Activated CD4-positive, alpha-beta T cell treated with anti-CD3 and anti-CD28 coated beads, Interleukin-2, amount 10 ng/mL, durations not matched to agents 7 days and 5 days (primary cell): ENCODE measurements around the gene NFATC2. TPM values are rescaled to one million over a fixed set of nuclear protein-coding genes. Genes with fewer than 3 reads are reported as not detected.

Source experiments
- CTCF ChIA-PET: fragments of 350-600 bp; sonication (Branson Sonifier 250); formaldehyde crosslinking; loops from one replicate; lab custom pipeline; 2021; ENCODE audit warnings: antibody characterized with exemption; lab: Charles Lee
- POLR2A ChIA-PET: fragments of 350-600 bp; sonication (Branson Sonifier 250); formaldehyde crosslinking; loops from one replicate; lab custom pipeline; 2021; ENCODE audit warnings: antibody characterized with exemption; lab: Charles Lee
- DNase-seq: peaks from one replicate; pipeline ENCODE4 v3.0.0-alpha.2; 2020
- H3K27ac Mint-ChIP-seq: one replicate; pipeline ENCODE4 v1.8.0; 2021; ENCODE audit warnings: mild to moderate bottlenecking, moderate library complexity, mixed read lengths
- H3K27me3 Mint-ChIP-seq: one replicate; pipeline ENCODE4 v1.8.0; 2021; ENCODE audit warnings: mixed read lengths
- H3K36me3 Mint-ChIP-seq: one replicate; pipeline ENCODE4 v1.8.0; 2021; ENCODE audit warnings: low read depth, mixed read lengths
- H3K4me1 Mint-ChIP-seq: one replicate; pipeline ENCODE4 v1.8.0; 2021; ENCODE audit warnings: mixed read lengths
- H3K4me3 Mint-ChIP-seq: one replicate; pipeline ENCODE4 v1.8.0; 2021; ENCODE audit warnings: mild to moderate bottlenecking, moderate library complexity, mixed read lengths
- H3K9me3 Mint-ChIP-seq: one replicate; pipeline ENCODE4 v1.8.0; 2021; ENCODE audit warnings: mixed read lengths
- total RNA-seq, 2 experiments: library from RNA; stranded (reverse); gene quantifications; one replicate each; pipeline ENCODE4 v1.2.3, GENCODE V29; 2021

NFATC2 gene
- total RNA-seq, 2 experiments from 2014 or later, result 62.0 to 68.8 TPM

GRCh38 chr20:51400051-51400926, 142.2 kb downstream of the NFATC2 start:
- Mint-ChIP-seq H3K27me3 (no peaks in the 10 kb centered on the region), H3K4me1 (peaks cover 79% of the 10 kb centered on the region), H3K4me3 (peak overlapping the region; percentile 63), H3K27ac (peak overlapping the region; percentile 98), H3K9me3 (no peaks in the 10 kb centered on the region), H3K36me3 (peaks cover 81% of the 10 kb centered on the region)
- DNase-seq, result peak; percentile 85
- POLR2A ChIA-PET, result no interaction called here
- CTCF ChIA-PET, result interaction anchor here (0.8 to 1.6 kb wide), 4 partner anchors 10 to 18 kb away, joined by 3 to 5 read pairs (median 4); no protein-coding TSS in a partner anchor

GRCh38 chr20:51399006-51399890, 143.3 kb downstream of the NFATC2 start:
- H3K36me3 Mint-ChIP-seq, result peaks cover 78% of the 10 kb centered on the region
- POLR2A ChIA-PET, result no interaction called here
- CTCF ChIA-PET, result interaction anchor here (0.8 to 1.6 kb wide), 6 partner anchors 9 to 165 kb away, joined by 3 to 5 read pairs (median 4); partner anchors contain the start of gene NFATC2

GRCh38 chr20:51398552-51398951, 144.0 kb downstream of the NFATC2 start:
- CTCF ChIA-PET, result interaction anchor here (0.8 to 1.3 kb wide), 3 partner anchors 9 to 166 kb away, joined by 3 to 4 read pairs (median 3); partner anchors contain the start of gene NFATC2
- H3K36me3 Mint-ChIP-seq, result peaks cover 75% of the 10 kb centered on the region
- no peak overlapping the region for H3K4me3 Mint-ChIP-seq
- no peaks in the 10 kb centered on the region for H3K9me3 Mint-ChIP-seq
- DNase-seq, result no peak
- POLR2A ChIA-PET, result no interaction called here
- peaks cover 65% of the 10 kb centered on the region for H3K4me1 Mint-ChIP-seq
- H3K27ac Mint-ChIP-seq, result peak overlapping the region; percentile 98
- H3K27me3 Mint-ChIP-seq, result no peaks in the 10 kb centered on the region

More at GRCh38 chr20:51399006-51399890, 143.3 kb downstream of the NFATC2 start:
- Mint-ChIP-seq H3K27ac (peak overlapping the region; percentile 98), H3K9me3 (no peaks in the 10 kb centered on the region), H3K4me1 (peaks cover 72% of the 10 kb centered on the region), H3K4me3 (no peak overlapping the region), H3K27me3 (no peaks in the 10 kb centered on the region)
- no peak for DNase-seq

- Mint-ChIP-seq H3K9me3 (no peaks in the 10 kb centered on the region), H3K4me1 (peaks cover 61% of the 10 kb centered on the region), H3K27ac (no peak overlapping the region), H3K27me3 (no peaks in the 10 kb centered on the region), H3K36me3 (peaks cover 72% of the 10 kb centered on the region), H3K4me3 (no peak overlapping the region)
- no peak for DNase-seq
- CTCF ChIA-PET, result interaction anchor here (0.8 to 1.3 kb wide), 2 partner anchors 9 to 198 kb away, joined by 3 to 4 read pairs; no protein-coding TSS in a partner anchor
- POLR2A ChIA-PET, result no interaction called here
These were observed 144.4 kb downstream of the NFATC2 start for GRCh38 chr20:51398083-51398482.

GRCh38 chr20:51397137-51397536, 145.4 kb downstream of the NFATC2 start:
- CTCF ChIA-PET, result interaction anchor here (0.8 kb wide), 1 partner anchor 199 kb away, joined by 3 read pairs; no protein-coding TSS in a partner anchor
- no peaks in the 10 kb centered on the region for H3K27me3 Mint-ChIP-seq
- no peak overlapping the region for H3K27ac Mint-ChIP-seq
- H3K4me3 Mint-ChIP-seq, result no peak overlapping the region
- peaks cover 73% of the 10 kb centered on the region for H3K36me3 Mint-ChIP-seq
- POLR2A ChIA-PET, result no interaction called here
- no peaks in the 10 kb centered on the region for H3K9me3 Mint-ChIP-seq
- DNase-seq, result no peak
- H3K4me1 Mint-ChIP-seq, result peaks cover 51% of the 10 kb centered on the region

GRCh38 chr20:51396365-51396909, 146.1 kb downstream of the NFATC2 start:
- CTCF ChIA-PET, result interaction anchor here (0.7 to 1.3 kb wide), 2 partner anchors 10 to 147 kb away, joined by 3 to 6 read pairs; no protein-coding TSS in a partner anchor
- Mint-ChIP-seq H3K27ac (peak overlapping the region; percentile 9), H3K4me1 (peaks cover 44% of the 10 kb centered on the region), H3K36me3 (peaks cover 71% of the 10 kb centered on the region), H3K27me3 (no peaks in the 10 kb centered on the region), H3K4me3 (no peak overlapping the region), H3K9me3 (no peaks in the 10 kb centered on the region)
- POLR2A ChIA-PET, result no interaction called here
- DNase-seq, result no peak

GRCh38 chr20:51394706-51395105, 147.8 kb downstream of the NFATC2 start:
- H3K4me1 Mint-ChIP-seq, result peaks cover 43% of the 10 kb centered on the region
- H3K27ac Mint-ChIP-seq, result no peak overlapping the region

GRCh38 chr20:51393571-51393970, 148.9 kb downstream of the NFATC2 start:
- Mint-ChIP-seq H3K9me3 (no peaks in the 10 kb centered on the region), H3K4me3 (no peak overlapping the region), H3K4me1 (peaks cover 43% of the 10 kb centered on the region), H3K36me3 (peaks cover 73% of the 10 kb centered on the region), H3K27ac (no peak overlapping the region), H3K27me3 (no peaks in the 10 kb centered on the region)
- ChIA-PET POLR2A (no interaction called here), CTCF (interaction anchor here (1.0 to 1.8 kb wide), 2 partner anchors 10 to 201 kb away, joined by 4 to 5 read pairs; no protein-coding TSS in a partner anchor)
- no peak for DNase-seq

More at GRCh38 chr20:51394706-51395105, 147.8 kb downstream of the NFATC2 start:
- DNase-seq, result no peak
- ChIA-PET POLR2A (no interaction called here), CTCF (no interaction called here)
- no peaks in the 10 kb centered on the region for H3K27me3 Mint-ChIP-seq
- no peak overlapping the region for H3K4me3 Mint-ChIP-seq
- H3K9me3 Mint-ChIP-seq, result no peaks in the 10 kb centered on the region
- peaks cover 74% of the 10 kb centered on the region for H3K36me3 Mint-ChIP-seq

- no peaks in the 10 kb centered on the region for H3K9me3 Mint-ChIP-seq
- no peak overlapping the region for H3K27ac Mint-ChIP-seq
- peaks cover 48% of the 10 kb centered on the region for H3K4me1 Mint-ChIP-seq
- no peak overlapping the region for H3K4me3 Mint-ChIP-seq
- no peak for DNase-seq
- CTCF ChIA-PET, result interaction anchor here (1.0 to 1.8 kb wide), 2 partner anchors 11 to 202 kb away, joined by 4 to 5 read pairs; no protein-coding TSS in a partner anchor
- no peaks in the 10 kb centered on the region for H3K27me3 Mint-ChIP-seq
- POLR2A ChIA-PET, result no interaction called here
- peaks cover 74% of the 10 kb centered on the region for H3K36me3 Mint-ChIP-seq
These were observed 149.8 kb downstream of the NFATC2 start for GRCh38 chr20:51392614-51393186.

GRCh38 chr20:51391926-51392325, 150.6 kb downstream of the NFATC2 start:
- Mint-ChIP-seq H3K36me3 (peaks cover 70% of the 10 kb centered on the region), H3K4me1 (peaks cover 52% of the 10 kb centered on the region), H3K9me3 (no peaks in the 10 kb centered on the region), H3K27me3 (no peaks in the 10 kb centered on the region), H3K27ac (no peak overlapping the region), H3K4me3 (no peak overlapping the region)
- POLR2A ChIA-PET, result no interaction called here
- no peak for DNase-seq
- CTCF ChIA-PET, result interaction anchor here (1.8 kb wide), 1 partner anchor 12 kb away, joined by 5 read pairs; no protein-coding TSS in a partner anchor

GRCh38 chr20:51389543-51390264, 152.8 kb downstream of the NFATC2 start:
- peak overlapping the region; percentile 46 for H3K27ac Mint-ChIP-seq
- peaks cover 73% of the 10 kb centered on the region for H3K36me3 Mint-ChIP-seq
- ChIA-PET CTCF (interaction anchor here (1.0 to 1.4 kb wide), 6 partner anchors 9 to 206 kb away, joined by 3 to 5 read pairs (median 4); no protein-coding TSS in a partner anchor), POLR2A (interaction anchor here (0.7 kb wide), 1 partner anchor 152 kb away, joined by 3 read pairs; no protein-coding TSS in a partner anchor)
- DNase-seq, result no peak
- peaks cover 68% of the 10 kb centered on the region for H3K4me1 Mint-ChIP-seq
- no peaks in the 10 kb centered on the region for H3K27me3 Mint-ChIP-seq
- H3K4me3 Mint-ChIP-seq, result no peak overlapping the region
- H3K9me3 Mint-ChIP-seq, result no peaks in the 10 kb centered on the region
